Measurements from ENCODE around the gene RUFY1.

- TF ChIP-seq, protein P1, sequence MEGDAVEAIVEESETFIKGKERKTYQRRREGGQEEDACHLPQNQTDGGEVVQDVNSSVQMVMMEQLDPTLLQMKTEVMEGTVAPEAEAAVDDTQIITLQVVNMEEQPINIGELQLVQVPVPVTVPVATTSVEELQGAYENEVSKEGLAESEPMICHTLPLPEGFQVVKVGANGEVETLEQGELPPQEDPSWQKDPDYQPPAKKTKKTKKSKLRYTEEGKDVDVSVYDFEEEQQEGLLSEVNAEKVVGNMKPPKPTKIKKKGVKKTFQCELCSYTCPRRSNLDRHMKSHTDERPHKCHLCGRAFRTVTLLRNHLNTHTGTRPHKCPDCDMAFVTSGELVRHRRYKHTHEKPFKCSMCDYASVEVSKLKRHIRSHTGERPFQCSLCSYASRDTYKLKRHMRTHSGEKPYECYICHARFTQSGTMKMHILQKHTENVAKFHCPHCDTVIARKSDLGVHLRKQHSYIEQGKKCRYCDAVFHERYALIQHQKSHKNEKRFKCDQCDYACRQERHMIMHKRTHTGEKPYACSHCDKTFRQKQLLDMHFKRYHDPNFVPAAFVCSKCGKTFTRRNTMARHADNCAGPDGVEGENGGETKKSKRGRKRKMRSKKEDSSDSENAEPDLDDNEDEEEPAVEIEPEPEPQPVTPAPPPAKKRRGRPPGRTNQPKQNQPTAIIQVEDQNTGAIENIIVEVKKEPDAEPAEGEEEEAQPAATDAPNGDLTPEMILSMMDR (IDR thresholded peaks at IDR 0.05), result no peak
- no peak for TF ChIP-seq ZFX (IDR thresholded peaks at IDR 0.05; ENCODE audit: borderline replicate concordance)
These were observed 64.8 kb downstream of the RUFY1 start for GRCh38 chr5:179615203-179615602.
